ENCODE data around the gene MINPP1.

Gene MINPP1

DNA sequence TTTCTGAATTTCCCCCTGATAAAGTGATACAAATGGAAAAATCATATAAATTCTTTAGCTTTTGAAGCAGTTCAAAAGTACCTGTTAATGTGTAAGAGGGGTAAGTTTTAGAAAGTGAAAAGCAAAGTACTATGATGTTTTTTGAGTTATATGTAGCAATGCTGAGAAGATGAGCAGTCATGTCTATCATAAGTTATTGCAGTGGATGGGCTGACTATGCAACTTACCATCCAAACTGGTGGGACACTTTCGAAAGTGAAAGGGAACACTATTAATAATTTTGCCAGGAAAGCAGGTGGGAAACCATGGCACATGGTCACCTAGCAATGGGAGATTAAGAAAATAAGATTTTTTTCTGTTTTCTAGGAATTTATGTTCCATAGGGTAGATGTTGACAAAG is 4.1 kb downstream of the MINPP1 start:
- H3K4me3 ChIP-seq (ENCODE audit: control insufficient read depth, low read depth, low read length), result no peak overlapping the region
- TF ChIP-seq CTCF (conservative IDR thresholded peaks at IDR 0.05; ENCODE audit: control insufficient read depth, insufficient read depth, low read depth, low read length), result no peak
- no peak for DNase-seq (ENCODE audit: low read depth)

DNA sequence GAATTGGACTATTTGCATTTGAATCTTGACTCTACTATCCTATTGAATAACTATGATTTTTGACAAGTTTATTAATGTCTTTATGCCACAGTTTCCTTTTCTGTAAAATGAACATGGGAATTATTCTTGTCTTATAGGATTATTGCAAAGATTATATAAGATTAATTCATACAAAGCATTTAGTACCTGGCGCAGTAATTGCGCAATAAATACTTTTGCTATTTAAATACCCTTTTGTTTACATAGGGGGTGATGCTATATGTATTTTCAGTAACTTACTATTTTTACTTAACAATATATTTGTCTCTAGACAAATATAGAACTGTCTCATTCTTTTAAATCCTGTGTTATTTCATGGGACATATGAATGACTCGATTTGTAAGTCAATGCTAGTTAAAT is 5.3 kb downstream of the MINPP1 start:
- TF ChIP-seq CTCF (conservative IDR thresholded peaks at IDR 0.05; ENCODE audit: control insufficient read depth, insufficient read depth, low read depth, low read length), result no peak
- DNase-seq (ENCODE audit: low read depth), result no peak

DNA sequence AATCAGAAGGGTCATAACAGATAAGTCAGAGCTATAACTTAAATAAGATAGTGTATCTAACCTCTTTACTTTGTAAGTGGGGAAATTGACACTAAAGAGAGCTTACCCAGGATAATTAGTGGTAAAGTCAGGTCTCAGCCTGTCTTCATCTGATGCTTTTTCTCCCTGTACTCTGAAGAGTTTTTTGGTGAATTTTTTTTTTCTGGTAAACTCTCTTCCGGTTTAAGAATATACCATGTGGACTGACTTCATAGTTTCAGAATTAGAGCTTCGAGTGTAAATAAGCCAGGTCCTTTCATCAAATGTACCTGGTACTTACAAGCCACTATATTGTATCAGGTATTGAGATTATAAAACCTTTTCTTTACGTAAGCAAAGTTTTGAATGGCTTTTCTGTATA is 6.8 kb downstream of the MINPP1 start:
- DNase-seq (ENCODE audit: low read depth), result no peak
- no peak for TF ChIP-seq CTCF (conservative IDR thresholded peaks at IDR 0.05; ENCODE audit: control insufficient read depth, insufficient read depth, low read depth, low read length)
- no peak overlapping the region for H3K4me3 ChIP-seq (ENCODE audit: control insufficient read depth, low read depth, low read length)

More for the DNA sequence above, 5.3 kb downstream of the MINPP1 start:
- H3K4me3 ChIP-seq (ENCODE audit: control insufficient read depth, low read depth, low read length), result no peak overlapping the region

GRCh38 chr10:87518937-87519336 is 14.2 kb downstream of the MINPP1 start:
- DNase-seq (ENCODE audit: low read depth), result no peak
- TF ChIP-seq CTCF (conservative IDR thresholded peaks at IDR 0.05; ENCODE audit: control insufficient read depth, insufficient read depth, low read depth, low read length), result no peak
- no peak overlapping the region for H3K4me3 ChIP-seq (ENCODE audit: control insufficient read depth, low read depth, low read length)

DNA sequence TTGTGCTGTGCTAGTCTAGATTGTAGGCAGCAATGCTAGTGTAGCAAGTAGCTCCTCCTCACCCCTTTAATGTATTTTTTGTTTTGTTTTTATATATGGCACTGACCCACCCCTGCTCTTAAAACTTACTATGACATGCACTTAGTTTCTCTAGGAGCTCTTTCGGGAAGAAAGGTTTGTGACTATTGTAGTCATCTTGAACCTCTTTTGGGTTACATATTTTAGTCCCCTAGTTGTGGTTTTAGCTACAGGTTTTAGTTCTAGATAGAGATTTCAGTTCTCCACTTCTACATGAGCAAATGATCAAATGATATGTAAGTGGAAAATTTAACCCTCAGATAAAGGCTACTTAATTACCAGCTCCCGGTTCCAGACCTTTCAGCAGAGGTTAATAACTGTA is 14.9 kb downstream of the MINPP1 start:
- no peak for TF ChIP-seq CTCF (conservative IDR thresholded peaks at IDR 0.05; ENCODE audit: control insufficient read depth, insufficient read depth, low read depth, low read length)
- no peak for DNase-seq (ENCODE audit: low read depth)

DNA sequence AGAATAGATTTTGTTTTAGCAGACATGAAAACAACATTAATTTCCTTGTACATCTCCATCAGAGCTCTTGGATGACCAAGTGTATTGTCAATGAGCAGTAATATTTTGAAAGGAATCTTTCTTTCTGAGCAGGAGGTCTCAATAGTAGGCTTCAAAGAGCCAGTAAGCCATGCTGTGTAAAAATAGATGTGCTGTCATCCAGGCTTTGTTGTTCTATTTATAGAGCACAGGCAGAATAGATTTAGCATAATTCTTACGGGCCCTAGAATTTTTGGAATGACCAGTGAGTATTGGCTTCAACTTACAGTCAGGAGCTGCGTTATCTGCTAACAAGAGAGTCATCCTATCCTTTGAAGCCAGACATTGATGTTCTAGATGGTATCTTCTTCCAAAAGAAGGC is 19.0 kb downstream of the MINPP1 start:
- DNase-seq (ENCODE audit: low read depth), result no peak

More for the DNA sequence above, 14.9 kb downstream of the MINPP1 start:
- no peak overlapping the region for H3K4me3 ChIP-seq (ENCODE audit: control insufficient read depth, low read depth, low read length)

More for the DNA sequence above, 19.0 kb downstream of the MINPP1 start:
- H3K4me3 ChIP-seq (ENCODE audit: control insufficient read depth, low read depth, low read length), result no peak overlapping the region
- no peak for TF ChIP-seq CTCF (conservative IDR thresholded peaks at IDR 0.05; ENCODE audit: control insufficient read depth, insufficient read depth, low read depth, low read length)

Measured in fibroblast of mammary gland (primary cell).